GM12878 (cell line): ENCODE measurements around the gene DDIT4. TPM values are rescaled to one million over a fixed set of nuclear protein-coding genes. Genes with fewer than 3 reads are reported as not detected.

Source experiments
- ATAC-seq: fragments of 200-7000 bp; cut with Tn5 transposase; 3 replicates; pipeline ENCODE4 v1.9.1; 2020; ENCODE audit warnings: mild to moderate bottlenecking, moderate library complexity
- BruUV-seq: library from RNA; stranded (reverse); fragments of 400-500 nt; replicated peaks from 2 replicates; lab custom pipeline; 2021; lab: Mats Ljungman, UMichigan
- CTCF ChIA-PET: fragments of 300-600 bp; sonication (Branson Sonifier 250); formaldehyde crosslinking; extraction: SDS; loops from one replicate; lab custom pipeline; 2021; ENCODE audit warnings: inconsistent platforms; lab: Yijun Ruan, JAX
- POLR2A ChIA-PET: fragments of 350-600 bp; formaldehyde crosslinking; extraction: SDS; loops from one replicate; lab custom pipeline; 2021; ENCODE audit warnings: inconsistent platforms; lab: Charles Lee
- RAD21 ChIA-PET: fragments of 300-600 bp; sonication (Branson Sonifier 250); formaldehyde crosslinking; loops from one replicate; lab custom pipeline; 2023; ENCODE audit warnings: antibody characterized with exemption; ENCODE audit not compliant: unreplicated experiment; lab: Charles Lee
- SMC1A ChIA-PET: fragments of 300-600 bp; sonication (Branson Sonifier 250); formaldehyde crosslinking; loops from one replicate; lab custom pipeline; 2023; ENCODE audit not compliant: unreplicated experiment, uncharacterized antibody; lab: Charles Lee
- DNase-seq: peaks from one replicate; pipeline ENCODE4 v3.0.0-alpha.2; 2011; ENCODE audit warnings: low read depth, low spot score
- FAIRE-seq: peaks from 3 replicates; lab custom pipeline; 2011; peaks lifted over from hg19 to GRCh38; lab: Jason Lieb, UNC
- H2AFZ ChIP-seq: 2 replicates; pipeline ENCODE4 v1.6.0; 2011; ENCODE audit warnings: low read depth, low read length, control low read depth; ENCODE audit not compliant: control insufficient read depth
- H3K27ac ChIP-seq: 2 replicates; pipeline ENCODE4 v1.5.1; 2011; ENCODE audit warnings: control low read depth; ENCODE audit not compliant: control insufficient read depth, insufficient read depth
- H3K27me3 ChIP-seq, 2 experiments: replicated peaks in 1 of 2; 2 replicates each; pipeline versions ENCODE4 v1.6.0 to v1.6.1; 2011; ENCODE audit warnings: low read length in 1 of 2; ENCODE audit not compliant: control insufficient read depth in 2 of 2, insufficient read depth in 2 of 2
- H3K36me3 ChIP-seq, 2 experiments: 2 replicates each; pipeline ENCODE4 v1.5.1; 2011; ENCODE audit warnings: low read length in 1 of 2; ENCODE audit not compliant: control insufficient read depth in 2 of 2, insufficient read depth in 2 of 2
- H3K4me1 ChIP-seq: 2 replicates; pipeline ENCODE4 v1.6.1; 2011; ENCODE audit warnings: mild to moderate bottlenecking, low read length, moderate library complexity, mixed read lengths; ENCODE audit not compliant: control insufficient read depth, insufficient read depth
- H3K4me2 ChIP-seq: 2 replicates; pipeline ENCODE4 v1.6.0; 2011; ENCODE audit warnings: control low read depth; ENCODE audit not compliant: control insufficient read depth, insufficient read depth
- H3K4me3 ChIP-seq: fragments of 200-600 bp; sonication (generic); 2 replicates; pipeline ENCODE4 v1.5.1; 2016
- H3K79me2 ChIP-seq: 2 replicates; pipeline ENCODE4 v1.6.0; 2011; ENCODE audit warnings: low read length; ENCODE audit not compliant: control insufficient read depth, insufficient read depth
- H3K9ac ChIP-seq: 2 replicates; pipeline ENCODE4 v1.8.0; 2011; ENCODE audit warnings: low read length, control low read depth, mixed read lengths; ENCODE audit not compliant: control insufficient read depth, insufficient read depth
- H3K9me3 ChIP-seq: replicated peaks from 3 replicates; pipeline ENCODE4 v1.5.1; 2011; ENCODE audit warnings: mild to moderate bottlenecking, low read length; ENCODE audit not compliant: control insufficient read depth, insufficient read depth
- H4K20me1 ChIP-seq: 2 replicates; pipeline ENCODE4 v1.6.0; 2011; ENCODE audit not compliant: control insufficient read depth, insufficient read depth
- ATF7 ChIP-seq: fragments of 450-650 bp; IDR thresholded peaks from 2 replicates; pipeline ENCODE4 v1.6.1; 2016; ENCODE audit warnings: low read depth, mild to moderate bottlenecking
- CTCF ChIP-seq, 3 experiments: IDR thresholded peaks in 2 of 3; conservative IDR thresholded peaks in 1 of 3; 2 replicates each; pipeline ENCODE4 v1.5.1; 2011; ENCODE audit warnings: low read depth in 3 of 3, low read length in 3 of 3, mild to moderate bottlenecking in 3 of 3, control low read depth in 2 of 3, moderate library complexity in 2 of 3, inconsistent platforms in 1 of 3, mixed read lengths in 1 of 3; ENCODE audit not compliant: control insufficient read depth in 2 of 3, insufficient read depth in 1 of 3; ENCODE audit errors: extremely low read depth in 1 of 3
- ETV6 ChIP-seq, 2 experiments: fragments of 450-650 bp in 1 of 2; IDR thresholded peaks in 1 of 2; conservative IDR thresholded peaks in 1 of 2; 2 replicates each; pipeline ENCODE4 v1.6.1; 2014; ENCODE audit warnings: antibody characterized with exemption in 1 of 2, borderline replicate concordance in 1 of 2, low read depth in 1 of 2, mild to moderate bottlenecking in 1 of 2, moderate library complexity in 1 of 2
- KAT2A ChIP-seq: conservative IDR thresholded peaks from 2 replicates; pipeline ENCODE4 v1.6.1; 2011; ENCODE audit warnings: low read depth, low read length; ENCODE audit not compliant: control insufficient read depth
- MEF2A ChIP-seq: IDR thresholded peaks from 2 replicates; pipeline ENCODE4 v1.6.1; 2011; ENCODE audit warnings: low read depth, mild to moderate bottlenecking, low read length, moderate library complexity; ENCODE audit not compliant: insufficient read depth
- MLLT1 ChIP-seq: fragments of 450-650 bp; IDR thresholded peaks from 2 replicates; pipeline ENCODE4 v1.6.1; 2016; ENCODE audit warnings: mild to moderate bottlenecking
- MYB ChIP-seq: fragments of 150-350 bp; IDR thresholded peaks from 2 replicates; pipeline ENCODE4 v1.6.1; 2014; ENCODE audit warnings: mild to moderate bottlenecking, low read depth, low read length, borderline replicate concordance
- NBN ChIP-seq: fragments of 450-650 bp; IDR thresholded peaks from 2 replicates; pipeline ENCODE4 v1.6.1; 2016
- NFIC ChIP-seq: IDR thresholded peaks from 2 replicates; pipeline ENCODE4 v1.6.1; 2012; ENCODE audit warnings: low read depth, mild to moderate bottlenecking, inconsistent platforms, low read length, moderate library complexity
- NKRF ChIP-seq: fragments of 450-650 bp; conservative IDR thresholded peaks from 2 replicates; pipeline ENCODE4 v1.6.1; 2017; ENCODE audit warnings: mild to moderate bottlenecking, moderate library complexity
- PAX8 ChIP-seq: fragments of 450-650 bp; IDR thresholded peaks from 2 replicates; pipeline ENCODE4 v1.6.1; 2017; ENCODE audit warnings: mild to moderate bottlenecking, moderate library complexity
- PKNOX1 ChIP-seq: fragments of 450-650 bp; IDR thresholded peaks from 2 replicates; pipeline ENCODE4 v1.6.1; 2016; ENCODE audit warnings: mild to moderate bottlenecking
- TCF7 ChIP-seq: IDR thresholded peaks from 2 replicates; pipeline ENCODE4 v1.6.1; 2014; ENCODE audit warnings: antibody characterized with exemption, borderline replicate concordance
- ZNF207 ChIP-seq: fragments of 450-650 bp; IDR thresholded peaks from 2 replicates; pipeline ENCODE4 v1.6.1; 2014; ENCODE audit warnings: antibody characterized with exemption, mild to moderate bottlenecking, borderline replicate concordance
- WGBS: methylation state at CpG from one replicate; pipeline ENCODE4 v1.1.6; 2016; ENCODE audit warnings: low lambda C conversion rate; ENCODE audit not compliant: insufficient replicate concordance, insufficient coverage; ENCODE audit errors: missing lambda C conversion rate; 5-methylcytosine and 5-hydroxymethylcytosine counted together
- in situ Hi-C: fragments of 300-500 bp; cut with MboI; formaldehyde crosslinking; loops from 9 replicates; pipeline ENCODE4 v1.14.3; 2018; ENCODE audit warnings: mixed read lengths
- intact Hi-C: fragments of 100-400 bp; cut with micrococcal nuclease; formaldehyde crosslinking; loops from one replicate; pipeline ENCODE4 v1.14.2; 2022; ENCODE audit not compliant: unreplicated experiment
- polyA plus RNA-seq, 11 experiments: library from polyadenylated mRNA; depleted of rRNA in 4 of 11; unstranded in 6 of 11; stranded (reverse) in 5 of 11; fragments of >200 nt; fragmentation: Nextera tagmentation in 4 of 11; fragmentation: Illumina TruSeq in 1 of 11; extraction: Ambion mirVana in 4 of 11; extraction: Trizol in 1 of 11; gene quantifications; 1 replicate in 1 of 11; 2 replicates in 10 of 11; pipeline versions ENCODE4 v1.2.1 to v1.2.3, GENCODE V29; 2011 to 2016; ENCODE audit warnings: inconsistent platforms in 2 of 11, missing spikeins in 2 of 11, low read depth in 1 of 11
- total RNA-seq, 4 experiments: library from RNA; depleted of rRNA in 3 of 4; stranded (reverse); fragments of >200 nt in 3 of 4; fragmentation: Illumina TruSeq in 1 of 4; extraction: Trizol in 1 of 4; gene quantifications; 2 replicates each; pipeline versions ENCODE4 v1.2.1 to v1.2.3, GENCODE V29; 2013 to 2021

Gene DDIT4
- total and polyA plus RNA-seq, 10 of the 15 experiments (the other 5 are each of a cell fraction or from before 2014, with no cell fraction given): 2.1 to 277 (median 183) TPM

- TF ChIP-seq PKNOX1 (no peak), ATF7 (no peak), NKRF (no peak)
- TF ChIP-seq, all 136 proteins: peak for 0
Observed at GRCh38 chr10:72315054-72315453, 41.3 kb downstream of the DDIT4 start (continued).

- no peak for DNase-seq
- H2AFZ ChIP-seq: no peak overlapping the region
- no peak for FAIRE-seq
- RAD21 ChIA-PET: interaction anchor here (8.4 kb wide), 1 partner anchor 20 kb away, joined by 137 read pairs; no protein-coding TSS in a partner anchor
- POLR2A ChIA-PET: interaction anchor here (0.6 to 6.1 kb wide), 5 partner anchors 9 to 464 kb away, joined by 3 to 51 read pairs (median 3); partner anchors contain the start of gene PSAP
- peaks cover 30% of the 10 kb centered on the region for H3K4me1 ChIP-seq
- no TSS peak for BruUV-seq
- WGBS: 69% methylated on average over 2 of the region's 2 CpGs
- no peaks in the 10 kb centered on the region for H3K27me3 ChIP-seq
- no peak overlapping the region for H3K9ac ChIP-seq
- H3K9me3 ChIP-seq: no peaks in the 10 kb centered on the region
- CTCF ChIA-PET: interaction anchor here (1.0 to 7.4 kb wide), 4 partner anchors 12 to 38 kb away, joined by 3 to 59 read pairs (median 5); no protein-coding TSS in a partner anchor
- no peak overlapping the region for H3K4me2 ChIP-seq
- in situ Hi-C loops (no loop called here), intact Hi-C loops (no loop called here)
- ATAC-seq: no peak
- H3K4me3 ChIP-seq: no peak overlapping the region
- H4K20me1 ChIP-seq: no peaks in the 10 kb centered on the region
- SMC1A ChIA-PET: interaction anchor here (3.9 to 7.4 kb wide), 2 partner anchors 12 to 17 kb away, joined by 34 to 62 read pairs; no protein-coding TSS in a partner anchor
- no peaks in the 10 kb centered on the region for H3K36me3 ChIP-seq
- peaks cover 8% of the 10 kb centered on the region for H3K79me2 ChIP-seq
- no peak overlapping the region for H3K27ac ChIP-seq
- no peak for TF ChIP-seq MLLT1
- TF ChIP-seq NBN: no peak
- TF ChIP-seq MYB: no peak
- no peak for TF ChIP-seq PAX8
- TF ChIP-seq ZNF207: no peak
- no peak for TF ChIP-seq KAT2A
- TF ChIP-seq MEF2A: no peak
- TF ChIP-seq CTCF (IDR thresholded peaks at IDR 0.05 in 2 of 3, conservative IDR thresholded peaks at IDR 0.05 in 1 of 3; ENCODE audit: control insufficient read depth in 2 of 3, extremely low read depth in 1 of 3, insufficient read depth in 1 of 3, low read depth in 3 of 3, low read length in 3 of 3): no peak
- TF ChIP-seq TCF7: no peak
- TF ChIP-seq NFIC: no peak
- no peak for TF ChIP-seq ETV6 (conservative IDR thresholded peaks at IDR 0.05 in 1 of 2, IDR thresholded peaks at IDR 0.05 in 1 of 2; ENCODE audit: borderline replicate concordance in 1 of 2, low read depth in 1 of 2)
Observed at GRCh38 chr10:72315611-72316385, 42.1 kb downstream of the DDIT4 start.
